Measurements from ENCODE around the gene RAC3.

Gene RAC3

DNA sequence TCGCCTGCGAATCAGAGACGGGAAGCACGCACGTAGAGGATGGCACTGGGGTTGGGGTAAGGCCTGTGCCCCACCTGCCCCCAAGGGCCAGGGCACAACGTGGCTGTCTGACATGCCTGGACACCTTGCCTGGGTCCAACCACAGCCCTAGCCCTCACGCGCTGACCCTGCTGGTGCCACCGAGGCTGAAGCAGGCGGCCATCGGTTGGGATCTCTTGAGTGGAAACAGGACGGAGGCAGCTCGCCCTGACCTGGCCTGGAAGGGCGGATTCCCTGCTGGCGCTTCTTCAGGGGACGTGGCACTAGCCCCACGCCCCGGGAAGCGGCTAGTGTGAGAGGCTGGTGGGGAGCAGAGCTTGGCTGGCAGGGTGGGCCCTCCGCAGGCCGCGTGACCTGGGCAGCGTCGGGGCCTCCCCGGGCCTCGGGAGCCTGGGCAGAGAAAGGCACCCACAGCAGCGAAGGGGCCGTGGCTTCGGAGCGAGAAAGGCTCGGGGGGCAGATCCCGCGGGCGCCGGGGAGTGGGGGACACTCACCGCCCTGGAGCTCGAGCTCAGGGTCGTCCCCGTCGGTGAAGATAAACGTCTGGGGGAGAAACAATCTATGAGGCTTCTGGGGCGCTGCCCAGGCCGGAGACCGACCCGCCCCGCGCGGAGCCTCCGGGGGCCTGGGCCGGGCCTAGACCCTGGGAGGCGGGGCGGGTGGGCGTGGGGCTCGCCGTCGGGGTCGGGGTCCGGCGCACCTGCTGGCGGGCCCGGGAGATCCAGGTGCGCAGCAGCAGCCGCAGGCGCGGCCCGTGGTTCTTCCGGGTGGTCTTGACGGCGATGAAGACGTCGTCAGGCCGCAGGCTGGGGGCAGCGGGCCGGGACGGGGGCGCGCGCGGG lies 19.5 kb downstream of the RAC3 start:
- no peak for TF ChIP-seq SIN3A (IDR thresholded peaks at IDR 0.05; ENCODE audit: borderline replicate concordance, insufficient read depth, low read length)
- TF ChIP-seq, protein P1, sequence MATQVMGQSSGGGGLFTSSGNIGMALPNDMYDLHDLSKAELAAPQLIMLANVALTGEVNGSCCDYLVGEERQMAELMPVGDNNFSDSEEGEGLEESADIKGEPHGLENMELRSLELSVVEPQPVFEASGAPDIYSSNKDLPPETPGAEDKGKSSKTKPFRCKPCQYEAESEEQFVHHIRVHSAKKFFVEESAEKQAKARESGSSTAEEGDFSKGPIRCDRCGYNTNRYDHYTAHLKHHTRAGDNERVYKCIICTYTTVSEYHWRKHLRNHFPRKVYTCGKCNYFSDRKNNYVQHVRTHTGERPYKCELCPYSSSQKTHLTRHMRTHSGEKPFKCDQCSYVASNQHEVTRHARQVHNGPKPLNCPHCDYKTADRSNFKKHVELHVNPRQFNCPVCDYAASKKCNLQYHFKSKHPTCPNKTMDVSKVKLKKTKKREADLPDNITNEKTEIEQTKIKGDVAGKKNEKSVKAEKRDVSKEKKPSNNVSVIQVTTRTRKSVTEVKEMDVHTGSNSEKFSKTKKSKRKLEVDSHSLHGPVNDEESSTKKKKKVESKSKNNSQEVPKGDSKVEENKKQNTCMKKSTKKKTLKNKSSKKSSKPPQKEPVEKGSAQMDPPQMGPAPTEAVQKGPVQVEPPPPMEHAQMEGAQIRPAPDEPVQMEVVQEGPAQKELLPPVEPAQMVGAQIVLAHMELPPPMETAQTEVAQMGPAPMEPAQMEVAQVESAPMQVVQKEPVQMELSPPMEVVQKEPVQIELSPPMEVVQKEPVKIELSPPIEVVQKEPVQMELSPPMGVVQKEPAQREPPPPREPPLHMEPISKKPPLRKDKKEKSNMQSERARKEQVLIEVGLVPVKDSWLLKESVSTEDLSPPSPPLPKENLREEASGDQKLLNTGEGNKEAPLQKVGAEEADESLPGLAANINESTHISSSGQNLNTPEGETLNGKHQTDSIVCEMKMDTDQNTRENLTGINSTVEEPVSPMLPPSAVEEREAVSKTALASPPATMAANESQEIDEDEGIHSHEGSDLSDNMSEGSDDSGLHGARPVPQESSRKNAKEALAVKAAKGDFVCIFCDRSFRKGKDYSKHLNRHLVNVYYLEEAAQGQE (IDR thresholded peaks at IDR 0.05; ENCODE audit: insufficient read depth in 1 of 2, low read depth in 2 of 2, low read length in 2 of 2): no peak
- TF ChIP-seq FOXP2 (optimal IDR thresholded peaks at IDR 0.05; ENCODE audit: borderline replicate concordance, extremely low read depth, extremely low read length, insufficient read depth): no peak
- no peak for TF ChIP-seq POLR2AphosphoS5 (IDR thresholded peaks at IDR 0.05; ENCODE audit: low read depth, low read length)
- no peak for TF ChIP-seq TAF1 (IDR thresholded peaks at IDR 0.05; ENCODE audit: borderline replicate concordance, insufficient read depth, low read length)

DNA sequence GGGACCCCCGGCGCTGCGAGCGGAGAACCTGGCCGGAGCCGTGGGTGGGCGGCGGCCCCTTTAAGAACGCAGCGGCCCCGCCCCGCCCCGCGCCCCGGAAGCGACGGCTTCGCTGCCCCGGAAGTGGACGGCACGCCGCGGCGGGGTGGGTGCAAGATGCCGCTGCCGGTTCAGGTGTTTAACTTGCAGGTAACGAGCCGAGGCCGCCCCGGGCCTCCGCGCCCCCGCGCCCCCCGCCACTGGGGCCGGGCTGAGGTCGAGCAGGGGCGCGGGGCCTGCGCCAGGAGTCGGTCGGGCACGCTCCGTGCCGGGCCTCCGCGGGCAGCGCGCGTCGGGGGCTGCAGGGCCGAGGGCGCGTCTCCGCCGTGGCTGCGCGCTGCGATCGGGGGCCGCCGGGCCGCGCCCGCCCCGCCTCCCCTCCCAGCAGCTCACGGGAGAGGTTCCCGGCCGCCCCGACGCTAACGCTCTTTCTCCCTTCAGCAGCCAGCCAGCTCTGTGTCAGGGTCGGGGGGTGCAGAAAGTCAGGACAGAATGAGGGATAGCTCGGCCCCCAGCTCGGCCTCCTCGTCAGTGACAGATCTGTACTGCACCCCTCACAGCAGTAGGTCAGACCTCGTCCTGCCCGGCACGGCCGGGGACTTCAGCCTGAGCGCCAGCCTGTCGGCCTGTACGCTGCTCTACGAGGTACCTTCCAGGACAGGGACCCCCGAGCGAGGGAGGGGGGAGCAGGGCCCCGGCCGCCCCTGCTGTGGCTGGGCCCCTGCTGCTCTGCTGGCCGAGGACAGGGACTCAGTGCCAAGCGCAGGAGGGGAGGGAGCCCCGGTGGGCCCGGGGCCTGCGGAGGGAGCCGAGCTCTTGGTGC lies 20.5 kb downstream of the RAC3 start, which contains the start of the genes GPS1 and RFNG:
Gene GPS1 (plus strand): TSS at position 123 of the 862 bp plus-strand sequence. CDS start 34 bp downstream, at position 157.
Gene RFNG (minus strand): TSS at position 36 of the 862 bp plus-strand sequence. CDS start 45 bp downstream, outside the sequence.
- TF ChIP-seq, protein P1 (IDR thresholded peaks at IDR 0.05; ENCODE audit: insufficient read depth in 1 of 2, low read depth in 2 of 2, low read length in 2 of 2): peak in 1 of 2 experiments; percentile 21; a peak in 1 of 4 replicates
- TF ChIP-seq FOXP2 (optimal IDR thresholded peaks at IDR 0.05; ENCODE audit: borderline replicate concordance, extremely low read depth, extremely low read length, insufficient read depth) (no peak), TAF1 (IDR thresholded peaks at IDR 0.05; ENCODE audit: borderline replicate concordance, insufficient read depth, low read length) (0 out of 2 replicates have a peak, but pooled peaks have one; percentile 30)

DNA sequence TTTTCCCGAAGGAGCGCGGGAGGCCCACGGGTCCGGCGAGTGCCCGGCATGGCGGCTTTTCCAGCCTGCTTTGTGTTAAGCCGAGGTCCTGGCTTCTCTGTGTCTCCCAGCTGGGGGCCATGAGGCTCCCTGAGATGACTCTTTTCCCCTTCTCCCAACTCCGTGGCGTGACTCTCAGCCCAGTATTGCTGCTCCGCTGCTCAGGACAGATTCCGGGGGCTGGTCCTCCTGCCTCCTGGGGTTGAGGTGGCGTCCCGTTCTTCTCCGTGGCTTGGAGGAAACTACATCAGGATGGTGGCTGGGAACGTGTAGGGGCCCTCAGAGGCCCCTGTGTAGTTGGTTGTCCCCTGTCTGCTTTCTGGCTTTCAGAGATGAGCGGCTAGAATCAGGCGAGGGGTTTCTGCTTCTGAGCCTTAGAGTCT lies 21.2 kb downstream of the RAC3 start:
- TF ChIP-seq POLR2AphosphoS5 (IDR thresholded peaks at IDR 0.05; ENCODE audit: low read depth, low read length) (no peak), TAF1 (IDR thresholded peaks at IDR 0.05; ENCODE audit: borderline replicate concordance, insufficient read depth, low read length) (no peak), SIN3A (IDR thresholded peaks at IDR 0.05; ENCODE audit: borderline replicate concordance, insufficient read depth, low read length) (no peak), FOXP2 (optimal IDR thresholded peaks at IDR 0.05; ENCODE audit: borderline replicate concordance, extremely low read depth, extremely low read length, insufficient read depth) (no peak)
- TF ChIP-seq, protein P1 (IDR thresholded peaks at IDR 0.05; ENCODE audit: insufficient read depth in 1 of 2, low read depth in 2 of 2, low read length in 2 of 2): no peak

DNA sequence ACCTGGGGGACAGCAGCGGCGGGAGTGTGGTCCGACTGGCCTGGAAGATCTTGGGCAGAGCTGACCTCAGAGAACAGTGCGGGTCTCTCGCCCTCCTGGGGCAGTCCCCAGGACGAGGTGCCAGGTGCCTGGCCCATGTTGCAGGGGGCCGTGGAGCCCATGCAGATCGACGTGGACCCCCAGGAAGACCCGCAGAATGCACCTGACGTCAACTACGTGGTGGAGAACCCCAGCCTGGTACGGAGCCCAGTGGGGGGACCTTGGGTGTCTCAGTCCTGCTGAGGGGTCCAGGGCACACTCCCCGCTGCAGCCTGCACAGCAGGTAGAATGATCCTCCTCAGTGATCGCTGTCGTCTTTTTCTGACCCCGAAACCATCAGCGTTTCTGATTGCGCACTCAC lies 21.7 kb downstream of the RAC3 start:
- TF ChIP-seq, protein P1 (IDR thresholded peaks at IDR 0.05; ENCODE audit: insufficient read depth in 1 of 2, low read depth in 2 of 2, low read length in 2 of 2): no peak
- TF ChIP-seq POLR2AphosphoS5 (IDR thresholded peaks at IDR 0.05; ENCODE audit: low read depth, low read length): no peak
- no peak for TF ChIP-seq SIN3A (IDR thresholded peaks at IDR 0.05; ENCODE audit: borderline replicate concordance, insufficient read depth, low read length)

Measured in PFSK-1 (cell line).